Loucy (cell line): ENCODE results near the gene PPIF.

Experiments used
- EZH2phosphoT487 ChIP-seq: fragments of 200-600 bp; IDR thresholded peaks from 2 replicates; pipeline ENCODE4 v1.6.1; 2018; ENCODE audit warnings: antibody characterized with exemption, mild to moderate bottlenecking, moderate library complexity, borderline replicate concordance
- TF ChIP-seq, protein P1 (sequence below): fragments of 200-600 bp; sonication (generic); conservative IDR thresholded peaks from 2 replicates; pipeline ENCODE4 v1.5.1; 2014; ENCODE audit warnings: mild to moderate bottlenecking, antibody characterized with exemption, low read length

DNA sequence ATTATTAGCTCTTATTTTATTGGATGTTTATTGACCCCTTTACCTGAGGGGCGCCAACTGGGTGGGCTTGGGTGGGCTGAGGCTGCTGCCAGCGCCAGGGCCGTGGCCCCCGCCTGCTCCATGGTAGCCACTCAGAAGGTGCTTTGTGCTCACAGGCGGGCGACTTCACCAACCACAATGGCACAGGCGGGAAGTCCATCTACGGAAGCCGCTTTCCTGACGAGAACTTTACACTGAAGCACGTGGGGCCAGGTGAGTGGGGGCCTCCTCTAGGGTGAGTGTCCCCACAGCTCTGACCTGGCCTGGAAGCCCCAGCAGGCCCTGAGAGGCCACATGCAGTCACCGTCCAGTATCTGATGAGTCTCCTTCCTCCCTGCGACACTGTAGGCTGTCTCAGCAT is 4.1 kb downstream of the PPIF start:
- TF ChIP-seq, protein P1, sequence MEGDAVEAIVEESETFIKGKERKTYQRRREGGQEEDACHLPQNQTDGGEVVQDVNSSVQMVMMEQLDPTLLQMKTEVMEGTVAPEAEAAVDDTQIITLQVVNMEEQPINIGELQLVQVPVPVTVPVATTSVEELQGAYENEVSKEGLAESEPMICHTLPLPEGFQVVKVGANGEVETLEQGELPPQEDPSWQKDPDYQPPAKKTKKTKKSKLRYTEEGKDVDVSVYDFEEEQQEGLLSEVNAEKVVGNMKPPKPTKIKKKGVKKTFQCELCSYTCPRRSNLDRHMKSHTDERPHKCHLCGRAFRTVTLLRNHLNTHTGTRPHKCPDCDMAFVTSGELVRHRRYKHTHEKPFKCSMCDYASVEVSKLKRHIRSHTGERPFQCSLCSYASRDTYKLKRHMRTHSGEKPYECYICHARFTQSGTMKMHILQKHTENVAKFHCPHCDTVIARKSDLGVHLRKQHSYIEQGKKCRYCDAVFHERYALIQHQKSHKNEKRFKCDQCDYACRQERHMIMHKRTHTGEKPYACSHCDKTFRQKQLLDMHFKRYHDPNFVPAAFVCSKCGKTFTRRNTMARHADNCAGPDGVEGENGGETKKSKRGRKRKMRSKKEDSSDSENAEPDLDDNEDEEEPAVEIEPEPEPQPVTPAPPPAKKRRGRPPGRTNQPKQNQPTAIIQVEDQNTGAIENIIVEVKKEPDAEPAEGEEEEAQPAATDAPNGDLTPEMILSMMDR: no peak
- TF ChIP-seq EZH2phosphoT487: no peak
